ENCODE data around the gene PCBP3.

The PCBP3 gene

DNA sequence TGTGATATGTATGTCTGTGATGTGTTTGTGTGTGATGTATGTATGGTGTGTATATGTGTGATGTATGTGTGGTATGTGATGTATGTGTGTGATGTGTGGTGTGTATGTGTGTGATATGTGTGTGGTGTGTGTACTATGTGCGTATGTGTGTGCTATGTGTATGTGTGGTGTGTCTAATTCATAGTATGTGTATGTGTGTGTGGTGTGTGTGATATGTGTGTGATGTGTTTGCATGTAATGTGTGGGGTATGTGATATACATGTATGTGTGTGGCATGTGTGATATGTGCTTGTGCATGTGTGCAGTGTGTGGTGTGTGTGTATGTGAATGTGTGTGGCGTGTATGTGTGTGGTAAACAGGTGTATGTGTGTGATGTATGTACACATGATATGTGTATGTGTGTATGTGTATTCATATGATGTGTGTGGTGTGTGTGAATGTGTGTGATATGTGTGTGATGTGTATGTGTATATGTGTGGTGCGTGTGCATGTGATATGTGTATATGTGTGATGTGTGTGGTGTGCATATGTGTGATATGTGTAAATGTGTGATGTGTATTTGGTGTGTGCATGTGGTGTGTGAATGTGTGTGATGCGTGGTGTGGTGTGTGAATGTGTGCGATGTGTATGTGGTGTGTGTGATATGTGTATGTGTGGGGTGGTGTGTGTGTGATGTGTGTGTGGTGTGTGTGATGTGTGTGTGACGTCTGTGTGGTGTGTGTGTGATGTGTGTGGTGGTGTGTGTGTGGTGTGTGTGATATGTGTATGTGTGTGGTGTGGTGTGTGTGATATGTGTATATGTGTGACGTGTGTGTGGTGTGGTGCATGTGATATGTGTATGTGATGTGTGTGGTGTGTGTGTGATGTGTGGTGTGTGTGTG is 8.0 kb upstream of the PCBP3 start:
- WGBS (ENCODE audit: insufficient coverage, insufficient read length): over 99% methylated on average over 7 of the region's 7 CpGs

GRCh38 chr21:45636459-45636858 is 7.1 kb upstream of the PCBP3 start:
- H3K27ac ChIP-seq (ENCODE audit: low read length): no peak overlapping the region
- H3K4me3 ChIP-seq (ENCODE audit: low read length): no peak overlapping the region
- no peaks in the 10 kb centered on the region for H3K27me3 ChIP-seq (ENCODE audit: control insufficient read depth, insufficient read depth, low read length)
- H3K4me1 ChIP-seq (ENCODE audit: control insufficient read depth, insufficient read depth, low read length): no peaks in the 10 kb centered on the region
- H3K9me3 ChIP-seq (ENCODE audit: control insufficient read depth, insufficient read depth, low read length): no peaks in the 10 kb centered on the region
- 100% methylated on average over 3 of the region's 3 CpGs for WGBS (ENCODE audit: insufficient coverage, insufficient read length)
- H3K36me3 ChIP-seq (ENCODE audit: control insufficient read depth, insufficient read depth, low read length): no peaks in the 10 kb centered on the region
- no peak for DNase-seq (ENCODE audit: low read depth, low spot score)

More for the DNA sequence above, 8.0 kb upstream of the PCBP3 start:
- DNase-seq (ENCODE audit: low read depth, low spot score): no peak
- H3K4me3 ChIP-seq (ENCODE audit: low read length): no peak overlapping the region
- H3K27ac ChIP-seq (ENCODE audit: low read length): no peak overlapping the region
- no peaks in the 10 kb centered on the region for H3K27me3 ChIP-seq (ENCODE audit: control insufficient read depth, insufficient read depth, low read length)
- H3K9me3 ChIP-seq (ENCODE audit: control insufficient read depth, insufficient read depth, low read length): no peaks in the 10 kb centered on the region
- no peaks in the 10 kb centered on the region for H3K4me1 ChIP-seq (ENCODE audit: control insufficient read depth, insufficient read depth, low read length)
- no peaks in the 10 kb centered on the region for H3K36me3 ChIP-seq (ENCODE audit: control insufficient read depth, insufficient read depth, low read length)

GRCh38 chr21:45636951-45637646 is 6.4 kb upstream of the PCBP3 start:
- no CpG with 5 or more reads among the region's 33 CpGs for WGBS (ENCODE audit: insufficient coverage, insufficient read length)
- Histone ChIP-seq H3K36me3 (ENCODE audit: control insufficient read depth, insufficient read depth, low read length) (no peaks in the 10 kb centered on the region), H3K4me3 (ENCODE audit: low read length) (no peak overlapping the region), H3K27ac (ENCODE audit: low read length) (no peak overlapping the region), H3K4me1 (ENCODE audit: control insufficient read depth, insufficient read depth, low read length) (no peaks in the 10 kb centered on the region), H3K9me3 (ENCODE audit: control insufficient read depth, insufficient read depth, low read length) (no peaks in the 10 kb centered on the region), H3K27me3 (ENCODE audit: control insufficient read depth, insufficient read depth, low read length) (no peaks in the 10 kb centered on the region; the same call in 1 of the 2 replicates)
- no peak for DNase-seq (ENCODE audit: low read depth, low spot score)

DNA sequence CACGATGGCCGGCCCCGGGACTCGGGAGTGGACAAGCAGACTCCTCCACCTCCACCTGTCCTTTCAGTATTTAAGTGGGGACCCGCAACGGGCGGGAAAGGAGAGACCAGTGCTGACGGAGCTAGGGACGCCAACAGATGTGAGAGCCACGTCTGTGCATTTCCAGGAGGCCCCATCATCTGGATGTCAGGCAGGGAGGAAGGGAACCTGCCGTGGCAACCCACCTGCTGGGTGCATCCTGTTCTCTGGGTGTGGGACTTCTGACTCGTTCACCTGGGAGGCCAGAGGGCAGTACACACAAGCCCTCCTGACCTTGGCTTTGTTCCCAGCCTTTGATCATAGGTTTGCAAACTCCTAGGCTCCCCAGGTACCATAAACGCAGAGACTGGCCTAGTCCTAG is 5.6 kb upstream of the PCBP3 start:
- DNase-seq (ENCODE audit: low read depth, low spot score): no peak
- Histone ChIP-seq H3K36me3 (ENCODE audit: control insufficient read depth, insufficient read depth, low read length) (no peaks in the 10 kb centered on the region), H3K27me3 (ENCODE audit: control insufficient read depth, insufficient read depth, low read length) (no peaks in the 10 kb centered on the region; the same call in 1 of the 2 replicates), H3K4me1 (ENCODE audit: control insufficient read depth, insufficient read depth, low read length) (no peaks in the 10 kb centered on the region), H3K4me3 (ENCODE audit: low read length) (no peak overlapping the region), H3K9me3 (ENCODE audit: control insufficient read depth, insufficient read depth, low read length) (no peaks in the 10 kb centered on the region), H3K27ac (ENCODE audit: low read length) (no peak overlapping the region)
- WGBS (ENCODE audit: insufficient coverage, insufficient read length): no CpG with 5 or more reads among the region's 13 CpGs

DNA sequence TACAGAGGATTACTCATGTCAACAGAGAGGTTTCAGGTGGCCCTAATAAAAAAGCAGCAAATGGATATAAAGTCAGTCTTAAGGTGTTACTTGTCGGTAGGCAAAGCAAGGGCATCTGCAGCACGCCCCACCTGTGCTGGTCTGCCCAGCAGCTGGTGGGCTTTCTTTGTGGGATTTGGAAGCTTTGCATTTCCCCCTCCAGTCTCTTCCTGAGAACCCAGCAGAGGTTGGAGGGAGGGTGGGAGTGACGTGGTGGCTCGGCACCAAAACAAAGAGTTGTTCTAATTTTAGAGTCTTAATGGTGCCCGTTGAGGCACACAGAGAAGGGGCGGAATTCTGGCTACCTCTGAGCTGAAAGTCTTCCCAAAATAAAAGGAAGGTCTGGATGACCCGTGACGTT is 4.8 kb upstream of the PCBP3 start:
- H3K27ac ChIP-seq (ENCODE audit: low read length): no peak overlapping the region
- no peaks in the 10 kb centered on the region; the same call in 1 of the 2 replicates for H3K27me3 ChIP-seq (ENCODE audit: control insufficient read depth, insufficient read depth, low read length)
- no peak overlapping the region for H3K4me3 ChIP-seq (ENCODE audit: low read length)
- H3K9me3 ChIP-seq (ENCODE audit: control insufficient read depth, insufficient read depth, low read length): no peaks in the 10 kb centered on the region
- no CpG with 5 or more reads among the region's 8 CpGs for WGBS (ENCODE audit: insufficient coverage, insufficient read length)
- H3K36me3 ChIP-seq (ENCODE audit: control insufficient read depth, insufficient read depth, low read length): no peaks in the 10 kb centered on the region; the same call in 1 of the 2 replicates
- H3K4me1 ChIP-seq (ENCODE audit: control insufficient read depth, insufficient read depth, low read length): no peaks in the 10 kb centered on the region
- DNase-seq (ENCODE audit: low read depth, low spot score): no peak

DNA sequence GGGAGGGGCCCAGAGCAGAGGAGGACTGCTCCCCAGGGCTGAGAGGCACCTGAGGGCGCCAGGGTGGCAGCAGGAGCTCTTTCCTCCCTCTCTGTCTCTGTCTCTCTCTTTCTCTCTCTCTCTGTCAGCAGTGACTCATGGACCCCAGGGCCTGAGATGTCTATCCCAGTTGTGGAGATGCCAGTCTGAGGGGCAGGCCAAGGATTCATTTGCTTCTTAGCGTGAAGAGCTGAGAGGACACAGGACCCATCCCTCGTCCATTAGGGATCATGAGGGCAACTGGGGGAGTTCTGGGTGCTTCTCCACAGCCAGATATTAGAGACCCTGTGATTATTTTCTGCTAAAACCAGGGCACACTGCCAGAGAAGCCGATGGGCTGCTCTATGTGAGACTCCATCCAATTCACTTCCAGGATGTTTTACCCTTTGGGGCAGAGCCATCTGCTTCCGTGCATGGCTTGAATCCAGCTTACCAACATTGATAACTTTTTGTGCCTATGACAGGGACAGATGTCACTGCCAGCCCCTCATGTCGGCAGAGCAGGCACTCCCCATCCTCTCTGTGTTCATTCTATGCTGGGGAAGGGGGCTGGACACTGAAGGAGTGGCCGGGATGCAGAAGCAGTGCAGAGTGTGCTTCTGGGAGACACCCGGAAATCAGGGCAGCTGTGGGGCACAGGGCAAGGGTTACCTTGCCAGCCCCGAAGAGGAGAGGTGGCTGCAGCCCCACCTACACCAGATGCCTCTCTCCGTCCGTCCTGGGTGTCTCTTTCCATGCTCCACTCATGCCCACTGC is 4.1 kb upstream of the PCBP3 start:
- DNase-seq (ENCODE audit: low read depth, low spot score): no peak
- Histone ChIP-seq H3K9me3 (ENCODE audit: control insufficient read depth, insufficient read depth, low read length) (no peaks in the 10 kb centered on the region), H3K27me3 (ENCODE audit: control insufficient read depth, insufficient read depth, low read length) (peaks cover 2% of the 10 kb centered on the region; the same call in 1 of the 2 replicates), H3K4me1 (ENCODE audit: control insufficient read depth, insufficient read depth, low read length) (no peaks in the 10 kb centered on the region), H3K4me3 (ENCODE audit: low read length) (no peak overlapping the region), H3K27ac (ENCODE audit: low read length) (no peak overlapping the region), H3K36me3 (ENCODE audit: control insufficient read depth, insufficient read depth, low read length) (no peaks in the 10 kb centered on the region; the same call in 1 of the 2 replicates)
- no CpG with 5 or more reads among the region's 11 CpGs for WGBS (ENCODE audit: insufficient coverage, insufficient read length)

DNA sequence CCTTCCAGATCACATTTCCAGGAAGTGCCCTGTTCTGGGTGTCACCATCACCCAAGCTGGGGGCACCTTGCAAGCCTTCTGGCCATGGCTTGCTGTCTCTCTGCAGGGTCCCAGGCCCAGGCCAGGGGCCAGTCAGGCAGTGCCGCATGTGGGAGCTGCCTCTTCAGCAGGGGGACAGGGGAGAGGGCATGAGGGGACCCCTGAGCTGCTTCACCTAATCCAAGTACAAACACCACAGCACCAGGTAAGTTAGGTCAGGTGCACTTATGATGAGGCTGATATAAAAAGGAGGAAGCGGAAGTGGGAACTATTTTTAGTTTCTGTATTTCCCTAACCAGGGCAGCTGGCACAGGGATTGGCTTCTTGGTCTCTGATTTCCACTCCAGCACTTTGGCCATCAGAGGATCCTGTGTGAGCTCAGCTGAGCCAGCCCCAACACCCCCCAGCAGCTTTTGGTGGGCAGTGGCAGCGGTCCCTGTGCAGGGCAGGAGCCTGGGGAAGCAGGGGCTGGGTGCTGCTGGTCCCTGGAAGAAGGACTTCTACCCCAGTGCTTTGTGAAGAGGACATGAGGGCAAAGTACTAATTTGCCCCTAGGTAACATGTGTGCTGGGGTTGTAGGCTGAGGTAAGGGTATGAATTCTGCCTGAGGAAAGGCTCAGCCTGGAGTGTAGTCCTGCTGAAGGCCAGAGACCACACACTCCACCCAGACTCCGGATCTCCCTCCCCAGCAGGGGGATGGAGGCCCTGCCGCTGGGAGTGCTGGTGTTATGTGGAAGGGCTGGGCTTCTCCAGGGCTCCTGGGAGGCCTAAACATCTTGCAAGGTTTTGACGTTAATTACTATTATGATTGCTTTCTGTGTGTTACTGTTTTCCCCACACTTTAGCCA is 3.3 kb upstream of the PCBP3 start:
- Histone ChIP-seq H3K9me3 (ENCODE audit: control insufficient read depth, insufficient read depth, low read length) (no peaks in the 10 kb centered on the region), H3K36me3 (ENCODE audit: control insufficient read depth, insufficient read depth, low read length) (no peaks in the 10 kb centered on the region; the same call in 1 of the 2 replicates), H3K27ac (ENCODE audit: low read length) (no peak overlapping the region), H3K4me3 (ENCODE audit: low read length) (no peak overlapping the region), H3K4me1 (ENCODE audit: control insufficient read depth, insufficient read depth, low read length) (no peaks in the 10 kb centered on the region), H3K27me3 (ENCODE audit: control insufficient read depth, insufficient read depth, low read length) (peaks cover 7% of the 10 kb centered on the region)
- no CpG with 5 or more reads among the region's 6 CpGs for WGBS (ENCODE audit: insufficient coverage, insufficient read length)
- no peak for DNase-seq (ENCODE audit: low read depth, low spot score)

DNA sequence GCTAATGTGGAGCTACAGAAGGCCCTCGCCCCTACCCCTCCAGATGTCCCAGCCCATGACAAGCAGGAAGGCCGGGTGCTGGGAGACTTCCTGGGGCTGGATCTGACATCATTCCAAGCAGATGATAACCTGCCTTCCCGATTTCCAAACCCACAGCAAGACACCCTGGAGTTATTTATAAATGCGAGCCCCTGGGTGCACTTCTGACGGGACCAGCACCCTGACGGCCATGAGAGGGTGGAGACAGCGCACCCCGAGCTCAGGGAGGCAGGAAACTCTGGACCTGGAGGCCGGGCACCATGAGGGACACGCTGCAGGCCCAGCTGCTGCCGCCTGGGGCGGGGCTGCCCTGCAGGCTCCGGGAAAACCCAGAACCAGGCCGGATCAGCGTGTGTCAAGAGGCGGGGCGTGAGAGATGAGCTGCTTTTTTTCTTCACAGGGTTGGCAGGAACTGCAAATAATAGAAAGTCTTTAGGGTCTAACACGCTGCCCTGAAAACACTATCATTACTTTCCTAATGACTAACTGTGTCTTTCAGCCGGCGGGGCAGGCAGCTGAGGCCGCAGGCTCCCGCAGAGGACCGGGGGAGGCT is 2.5 kb upstream of the PCBP3 start:
- Histone ChIP-seq H3K4me3 (ENCODE audit: low read length) (no peak overlapping the region), H3K36me3 (ENCODE audit: control insufficient read depth, insufficient read depth, low read length) (no peaks in the 10 kb centered on the region; the same call in 1 of the 2 replicates), H3K9me3 (ENCODE audit: control insufficient read depth, insufficient read depth, low read length) (no peaks in the 10 kb centered on the region), H3K4me1 (ENCODE audit: control insufficient read depth, insufficient read depth, low read length) (no peaks in the 10 kb centered on the region), H3K27me3 (ENCODE audit: control insufficient read depth, insufficient read depth, low read length) (peaks cover 7% of the 10 kb centered on the region), H3K27ac (ENCODE audit: low read length) (no peak overlapping the region)
- no CpG with 5 or more reads among the region's 23 CpGs for WGBS (ENCODE audit: insufficient coverage, insufficient read length)
- no peak for DNase-seq (ENCODE audit: low read depth, low spot score)

DNA sequence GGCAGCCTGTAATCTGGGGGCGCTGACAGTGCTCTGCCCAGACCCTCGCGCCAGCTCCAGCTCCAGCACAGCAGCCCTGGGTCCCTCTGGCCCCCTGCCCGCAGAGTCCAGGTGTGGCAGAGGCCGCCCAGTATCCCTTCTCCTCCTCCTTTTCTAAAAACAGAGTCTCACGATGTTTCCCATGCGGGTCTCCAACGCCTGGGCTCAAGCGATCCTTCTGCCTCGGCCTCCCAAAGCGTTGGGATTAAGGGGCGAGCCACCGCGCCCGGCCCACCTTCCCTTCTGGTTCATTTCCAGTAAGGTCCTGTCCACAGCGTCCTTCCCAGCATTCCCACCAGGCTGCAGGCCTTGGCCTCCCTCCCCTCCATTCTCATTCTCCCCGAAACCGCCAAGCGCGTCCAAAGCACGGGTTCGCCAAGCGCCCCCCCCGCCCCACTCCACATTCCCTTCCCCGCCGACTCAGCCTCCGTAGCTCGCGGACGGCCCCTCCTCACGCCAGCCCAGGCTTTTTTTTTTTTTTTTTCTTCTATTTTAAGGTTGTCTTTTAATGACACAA is 2.0 kb upstream of the PCBP3 start:
- H3K9me3 ChIP-seq (ENCODE audit: control insufficient read depth, insufficient read depth, low read length): no peaks in the 10 kb centered on the region
- H3K4me3 ChIP-seq (ENCODE audit: low read length): no peak overlapping the region
- WGBS (ENCODE audit: insufficient coverage, insufficient read length): no CpG with 5 or more reads among the region's 31 CpGs
- no peak overlapping the region for H3K27ac ChIP-seq (ENCODE audit: low read length)
- H3K36me3 ChIP-seq (ENCODE audit: control insufficient read depth, insufficient read depth, low read length): no peaks in the 10 kb centered on the region; the same call in 1 of the 2 replicates
- peaks cover 7% of the 10 kb centered on the region for H3K27me3 ChIP-seq (ENCODE audit: control insufficient read depth, insufficient read depth, low read length)
- no peaks in the 10 kb centered on the region for H3K4me1 ChIP-seq (ENCODE audit: control insufficient read depth, insufficient read depth, low read length)
- no peak for DNase-seq (ENCODE audit: low read depth, low spot score)
